Germinal center (tissue), 1 donor: Measurements from ENCODE around the gene PNMA8C.
"Not testable (repeated sequence)": the region's sequence is repeated elsewhere in the genome, so short reads cannot be mapped to it uniquely, and the experiment has no call there.

Source experiments
- DNase-seq: peaks from one replicate; pipeline ENCODE4 v3.0.0; 2012; ENCODE audit warnings: mixed read lengths, low spot score

Gene PNMA8C

DNA sequence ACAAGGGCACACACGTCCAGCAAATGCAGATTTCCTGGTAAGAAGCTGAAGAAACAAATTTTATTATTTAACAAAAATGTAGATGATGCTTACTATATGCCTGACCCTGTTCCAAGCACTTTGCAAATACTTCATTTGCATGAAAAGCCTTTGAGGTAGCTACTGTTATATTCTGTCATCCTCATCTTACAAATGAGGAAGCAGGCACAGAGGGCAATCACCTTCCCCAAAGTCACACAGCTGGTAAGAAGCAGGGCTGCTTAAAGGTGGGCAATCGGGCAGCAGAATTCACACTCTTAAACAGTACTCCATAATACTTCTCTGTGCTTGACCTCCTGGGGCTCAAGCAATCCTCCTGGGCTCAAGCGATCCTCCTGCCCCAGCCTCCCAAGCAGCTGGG is 18.3 kb upstream of the PNMA8C start:
- peak; percentile 44 for DNase-seq

DNA sequence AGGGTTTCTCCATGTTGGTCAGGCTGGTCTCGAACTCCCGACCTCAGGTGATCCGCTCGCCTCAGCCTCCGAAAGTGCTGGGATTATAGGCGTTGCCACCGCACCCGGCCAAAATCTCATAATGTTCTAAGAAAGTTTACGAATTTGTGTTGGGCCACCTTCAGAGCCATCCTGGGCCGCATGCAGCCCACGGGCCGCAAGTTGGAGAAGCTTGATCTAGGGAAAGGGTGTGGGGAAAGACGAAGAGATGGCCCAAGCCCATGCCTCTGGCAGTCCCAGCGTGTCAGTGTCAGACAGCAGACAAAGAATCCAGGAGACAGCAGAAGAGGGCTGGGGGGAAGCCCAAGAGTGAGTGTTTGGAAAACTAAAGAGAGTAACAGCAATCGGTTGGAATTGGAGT is 17.3 kb upstream of the PNMA8C start:
- no peak for DNase-seq

DNA sequence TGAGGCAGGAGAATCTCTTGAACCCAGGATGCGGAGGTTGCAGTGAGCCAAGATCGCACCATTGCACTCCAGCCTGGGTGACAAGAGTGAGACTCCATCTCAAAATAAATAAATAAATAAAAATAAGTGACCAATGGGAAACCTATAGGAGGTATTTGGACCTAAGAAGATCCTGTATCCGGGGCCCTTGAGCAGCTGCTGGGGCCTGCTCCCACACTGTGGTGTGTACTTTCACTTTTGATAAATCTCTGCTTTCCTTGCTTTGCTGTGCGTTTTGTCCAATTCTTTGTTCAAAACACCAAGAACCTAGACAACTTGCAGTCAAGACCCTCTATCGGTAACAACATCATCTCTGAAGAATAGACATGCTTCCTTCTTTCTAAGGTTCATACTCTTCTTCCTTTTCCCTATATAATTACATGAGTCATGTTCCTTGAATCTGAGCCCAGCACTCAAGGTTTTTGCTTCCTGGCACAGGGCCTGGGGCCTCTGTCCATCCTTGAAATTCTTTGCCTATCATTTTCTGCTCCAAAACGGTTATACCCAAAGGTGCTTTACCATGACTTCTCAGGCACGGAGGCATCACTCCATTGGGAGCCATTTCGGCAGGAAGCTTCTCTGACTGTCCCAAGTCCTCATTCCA is 14.2 kb upstream of the PNMA8C start:
- no peak for DNase-seq

DNA sequence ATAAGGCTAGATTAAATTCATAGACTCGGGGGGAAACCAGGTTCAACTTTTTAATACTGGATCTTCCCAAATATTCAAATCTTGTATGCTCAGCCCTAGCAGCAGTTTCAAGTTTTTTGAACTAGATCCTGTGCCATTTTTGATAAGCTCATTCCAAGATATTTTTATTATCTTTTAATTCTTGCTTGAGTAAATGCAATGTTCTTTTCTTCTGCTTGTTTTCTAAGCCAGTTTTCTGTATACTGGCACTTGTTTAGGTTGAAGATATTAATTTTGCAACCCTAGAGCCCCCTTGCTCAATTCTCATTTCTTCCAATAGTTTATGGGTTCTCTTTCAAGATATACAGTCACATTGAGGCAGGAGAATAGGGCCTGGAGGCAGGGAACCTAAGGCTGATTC is 13.1 kb upstream of the PNMA8C start:
- DNase-seq: no peak

DNA sequence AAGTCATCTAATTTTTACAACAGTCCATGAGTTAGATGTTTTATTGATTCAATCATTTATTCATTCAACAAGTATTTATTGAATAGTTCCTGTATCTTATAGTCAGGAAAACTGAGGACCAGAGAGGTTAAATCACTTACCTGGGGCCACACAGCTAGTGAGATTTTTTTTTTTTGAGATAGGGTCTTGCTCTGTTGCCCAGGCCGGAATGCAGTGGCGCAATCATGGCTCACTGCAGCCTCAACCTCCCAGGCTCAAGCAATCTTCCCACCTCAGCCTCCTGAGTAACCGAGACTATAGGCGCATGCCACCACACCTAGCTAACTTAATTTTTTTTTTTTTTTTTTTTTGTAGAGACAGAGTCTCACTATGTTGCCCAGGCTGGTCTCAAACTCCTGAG is 7.0 kb upstream of the PNMA8C start:
- not testable (repeated sequence) for DNase-seq

DNA sequence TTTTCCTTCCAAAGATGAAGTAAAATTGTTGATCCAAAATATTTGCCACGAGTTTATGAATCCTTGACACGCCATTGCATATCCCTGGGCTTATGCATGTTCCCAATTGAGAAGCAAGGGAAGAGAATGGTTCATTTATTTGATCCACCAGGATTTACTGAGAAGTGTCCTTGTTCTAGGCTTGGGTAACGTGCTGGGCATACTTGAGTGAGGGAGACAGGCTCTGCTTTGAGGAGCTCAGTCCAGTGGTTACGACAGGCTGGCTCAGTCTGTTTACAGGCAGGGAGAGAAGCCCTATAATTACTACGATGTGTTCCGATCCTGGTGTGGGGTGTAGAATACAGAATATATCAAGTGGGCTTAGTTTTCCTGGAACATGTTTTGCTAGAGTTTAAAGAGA is 6.3 kb upstream of the PNMA8C start:
- no peak for DNase-seq

DNA sequence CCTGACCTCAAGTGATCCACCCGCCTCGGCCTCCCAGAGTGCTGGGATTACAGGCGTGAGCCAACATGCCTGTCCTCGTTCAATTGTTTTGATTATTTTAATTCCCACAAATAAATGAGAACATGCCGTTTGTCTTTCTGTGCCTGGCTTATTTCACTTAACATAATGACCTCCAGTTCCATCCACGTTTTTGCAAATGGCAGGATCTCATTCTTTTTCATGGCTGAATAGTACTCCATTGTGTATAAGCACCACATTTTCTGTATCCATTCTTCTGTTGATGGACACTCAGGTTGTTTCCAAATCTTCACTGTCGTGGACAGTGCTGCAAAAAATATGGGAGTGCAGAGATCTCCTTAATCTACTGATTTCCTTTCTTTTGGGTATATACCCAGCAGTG is 4.7 kb upstream of the PNMA8C start:
- not testable (repeated sequence) for DNase-seq

DNA sequence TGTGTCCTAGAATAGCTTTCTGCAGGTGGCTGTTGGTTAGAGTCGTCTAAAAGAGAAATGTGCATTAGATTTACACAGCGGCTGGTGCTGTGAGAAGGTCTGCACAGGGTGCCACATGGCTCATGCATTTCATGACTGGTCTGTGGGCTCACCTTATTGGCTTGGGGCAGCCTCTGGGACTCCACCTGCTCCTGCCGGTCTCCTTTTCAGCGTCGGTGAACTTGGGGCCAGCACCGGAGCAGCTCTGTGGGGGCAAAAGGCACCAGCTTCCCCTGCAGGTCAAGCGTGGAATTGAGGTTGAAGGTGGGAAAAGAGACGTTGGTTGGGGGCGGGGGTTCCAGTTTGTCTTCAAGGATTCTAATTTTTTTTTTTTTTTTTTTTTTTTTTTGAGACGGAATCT is 3.1 kb upstream of the PNMA8C start:
- DNase-seq: no peak

DNA sequence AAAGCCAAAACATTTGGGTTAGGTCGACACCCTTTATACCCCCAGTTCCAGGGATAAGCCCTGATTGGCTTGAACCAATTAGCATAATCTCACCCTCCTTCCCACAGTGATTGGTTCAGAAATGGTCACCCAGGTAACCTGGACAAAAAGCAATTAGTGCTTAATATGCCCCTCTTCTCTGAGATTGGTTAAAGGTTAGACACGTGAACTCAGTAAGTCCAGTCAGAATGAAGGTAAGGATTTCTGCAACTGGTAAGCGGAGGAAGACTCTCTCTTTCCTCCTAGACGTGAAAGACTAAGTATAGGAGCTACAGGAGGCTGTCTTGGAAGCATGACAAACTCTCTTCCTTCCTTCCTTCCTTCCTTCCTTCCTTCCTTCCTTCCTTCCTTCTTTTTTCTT is 1.3 kb upstream of the PNMA8C start:
- no peak for DNase-seq

DNA sequence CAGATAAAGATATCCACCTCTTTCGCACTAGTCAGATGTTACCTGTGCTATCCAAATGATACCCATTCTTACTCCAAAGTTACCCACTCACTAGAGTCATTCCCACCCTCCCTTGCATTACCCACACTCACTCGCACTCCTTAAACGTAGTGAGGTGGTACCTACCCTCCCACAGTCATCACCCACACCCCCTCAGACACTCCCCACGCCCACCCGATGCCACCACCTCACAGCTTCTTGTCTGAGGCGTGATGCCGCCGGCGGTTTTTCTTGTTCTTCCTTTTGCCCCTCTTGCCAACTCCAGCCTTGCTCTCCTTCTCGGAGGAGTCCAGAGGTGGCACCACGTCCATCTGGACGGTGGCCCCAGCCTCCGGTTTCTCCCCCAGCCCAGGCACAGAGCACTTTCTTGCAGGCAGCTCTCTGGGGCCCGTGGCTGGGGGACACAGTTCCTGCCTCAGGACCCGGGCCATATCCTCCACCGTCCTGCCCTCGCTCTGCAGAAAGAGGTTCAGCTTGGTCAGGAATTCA is 1.2 kb downstream of the PNMA8C start:
- DNase-seq: no peak

DNA sequence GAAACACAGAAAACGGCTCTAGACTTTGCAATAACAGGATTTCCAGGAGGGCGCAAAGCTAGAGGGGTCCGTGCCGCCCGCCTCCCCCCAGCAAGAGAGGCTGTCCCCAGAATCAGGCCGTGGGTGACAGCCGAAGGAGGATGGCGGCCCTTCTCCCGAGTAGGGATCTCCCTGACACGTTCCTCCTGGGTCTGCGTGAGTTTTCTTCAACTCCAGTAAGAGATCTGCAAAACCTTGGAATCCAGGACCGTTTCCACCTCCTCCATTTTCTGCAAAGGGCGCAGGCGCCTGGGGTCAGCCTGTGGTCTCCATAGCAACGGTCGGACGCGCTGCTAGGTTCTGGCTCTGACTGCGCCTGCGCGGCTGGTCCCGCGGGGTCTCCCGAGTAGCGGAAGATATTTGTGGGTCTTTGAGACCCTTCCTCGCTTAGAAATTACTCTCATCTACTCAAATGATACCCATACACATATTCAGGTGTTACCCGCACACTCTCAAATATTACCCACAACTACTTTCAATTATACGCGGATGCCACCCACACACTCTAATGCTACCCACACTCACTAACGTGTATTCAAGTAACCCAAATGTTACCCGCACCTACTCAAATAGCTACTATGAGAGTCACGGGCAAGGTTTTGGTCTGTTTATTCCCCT is 2.1 kb downstream of the PNMA8C start:
- peak; percentile 63 for DNase-seq

DNA sequence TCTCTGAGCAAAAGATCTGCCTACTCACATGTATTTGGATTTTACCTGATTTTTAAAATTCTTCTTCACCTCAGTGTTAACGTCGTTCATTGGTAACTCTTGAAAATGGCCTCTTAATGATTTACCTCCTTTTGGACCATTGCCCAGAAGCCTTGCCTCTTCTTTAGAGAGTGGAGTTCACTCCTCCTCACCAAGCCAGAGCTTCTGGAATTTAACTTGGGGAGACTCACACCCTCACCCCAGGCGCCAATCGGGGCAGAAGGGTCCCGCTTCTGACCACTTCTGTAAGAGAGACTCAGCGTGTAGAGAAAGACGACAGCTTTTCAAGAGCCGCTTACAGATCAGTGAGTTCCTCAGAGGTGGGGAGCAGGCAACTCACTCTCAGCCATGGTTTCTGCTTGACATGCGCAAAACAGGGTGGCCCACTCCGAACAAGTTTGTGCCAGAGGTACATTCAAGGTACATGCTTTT is 2.7 kb downstream of the PNMA8C start:
- no peak for DNase-seq

DNA sequence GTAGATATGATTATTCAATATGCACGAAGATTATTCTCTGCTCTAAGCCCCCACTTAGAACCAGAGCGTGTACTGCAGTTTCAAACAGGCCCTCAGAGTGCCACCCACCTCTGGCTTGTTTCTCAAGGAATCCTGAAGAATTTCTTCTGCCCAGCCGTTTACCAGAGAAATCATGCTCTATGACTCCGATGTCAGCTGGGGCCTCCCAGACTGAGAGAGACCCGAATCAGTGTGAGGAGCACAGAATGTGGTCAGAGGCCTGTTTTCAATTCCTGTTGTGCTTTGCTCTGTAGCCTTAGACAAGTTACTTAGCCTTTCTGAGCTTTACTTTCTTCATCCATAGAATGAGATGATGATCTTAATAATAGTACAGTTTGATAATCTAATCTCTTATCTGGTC is 5.5 kb downstream of the PNMA8C start:
- DNase-seq: no peak

DNA sequence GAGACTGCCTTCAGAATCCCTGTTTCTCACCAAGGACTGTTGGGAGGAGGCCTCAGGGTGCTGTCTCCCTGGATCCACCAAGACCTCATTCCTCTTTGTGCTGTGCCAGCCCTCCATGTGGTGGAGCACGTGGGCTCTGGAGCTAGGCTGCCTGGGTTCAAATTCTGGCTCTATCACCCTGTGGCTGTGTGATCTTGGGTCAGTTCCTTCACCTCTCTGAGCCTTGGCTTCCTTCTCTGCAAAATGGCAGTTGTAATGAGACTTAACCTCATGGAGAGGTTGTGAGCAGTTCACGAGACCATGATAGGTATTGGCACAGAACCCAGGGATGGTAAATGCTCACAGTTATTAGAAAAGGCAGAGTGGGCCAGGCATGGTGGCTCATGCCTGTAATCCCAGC is 6.4 kb downstream of the PNMA8C start:
- no peak for DNase-seq

DNA sequence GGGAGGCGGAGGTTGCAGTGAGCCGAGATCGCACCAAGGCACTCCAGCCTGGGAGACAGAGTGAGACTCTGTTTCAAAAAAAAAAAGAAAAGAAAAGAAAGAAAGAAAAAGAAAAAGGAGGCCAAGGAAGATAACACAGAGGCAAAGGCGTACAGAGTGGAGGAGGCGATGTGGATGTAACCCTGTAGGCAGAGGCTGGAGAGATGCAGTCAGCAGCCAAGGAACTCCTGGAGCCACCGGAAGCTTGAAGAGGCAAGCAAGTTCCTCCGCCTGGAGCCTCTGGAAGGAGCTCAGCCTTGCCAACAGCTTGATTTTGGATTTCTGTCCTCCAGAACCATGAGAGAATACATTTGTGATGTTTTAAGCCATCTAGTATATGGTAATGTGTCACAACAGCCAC is 8.7 kb downstream of the PNMA8C start:
- DNase-seq: no peak

DNA sequence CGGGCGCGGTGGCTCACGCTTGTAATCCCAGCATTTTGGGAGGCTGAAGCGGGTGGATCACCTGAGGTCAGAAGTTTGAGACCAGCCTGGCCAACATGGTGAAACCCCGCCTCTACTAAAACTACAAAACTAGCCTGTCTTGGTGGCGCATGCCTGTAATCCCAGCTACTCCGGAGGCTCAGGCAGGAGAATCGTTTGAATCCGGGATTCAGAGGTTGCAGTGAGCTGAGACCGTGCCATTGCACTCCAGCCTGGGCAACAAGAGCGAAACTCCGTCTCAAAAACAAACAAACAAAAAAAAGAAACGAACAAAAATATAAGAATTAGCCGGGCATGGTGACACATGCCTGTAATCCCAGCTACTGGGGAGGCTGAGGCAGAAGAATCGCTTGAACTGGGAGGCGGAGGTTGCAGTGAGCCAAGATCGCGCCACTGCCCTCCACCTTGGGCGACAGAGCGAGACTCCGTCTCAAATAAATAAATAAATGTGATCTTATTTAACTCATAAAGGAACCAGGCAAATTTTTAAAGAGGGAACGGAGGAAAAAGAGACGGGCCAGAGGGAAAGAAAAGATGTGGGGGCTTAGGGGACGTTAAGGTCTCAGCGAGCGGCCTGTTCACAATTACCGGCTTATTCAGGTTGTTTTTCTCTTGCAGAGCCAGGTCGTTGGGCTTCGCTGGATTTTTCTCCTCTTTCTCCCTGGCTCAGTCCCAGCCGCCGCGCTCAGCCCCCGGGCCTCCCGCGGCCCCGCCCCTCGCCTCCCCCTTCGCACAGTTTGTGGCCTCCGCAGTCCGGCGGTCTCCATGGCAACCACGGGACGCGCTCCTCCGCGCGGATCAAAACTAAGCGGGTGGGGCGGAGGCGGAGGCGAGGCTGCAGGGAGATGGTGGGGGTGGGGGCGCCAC is 12.7 kb downstream of the PNMA8C start:
- not testable (repeated sequence) for DNase-seq

DNA sequence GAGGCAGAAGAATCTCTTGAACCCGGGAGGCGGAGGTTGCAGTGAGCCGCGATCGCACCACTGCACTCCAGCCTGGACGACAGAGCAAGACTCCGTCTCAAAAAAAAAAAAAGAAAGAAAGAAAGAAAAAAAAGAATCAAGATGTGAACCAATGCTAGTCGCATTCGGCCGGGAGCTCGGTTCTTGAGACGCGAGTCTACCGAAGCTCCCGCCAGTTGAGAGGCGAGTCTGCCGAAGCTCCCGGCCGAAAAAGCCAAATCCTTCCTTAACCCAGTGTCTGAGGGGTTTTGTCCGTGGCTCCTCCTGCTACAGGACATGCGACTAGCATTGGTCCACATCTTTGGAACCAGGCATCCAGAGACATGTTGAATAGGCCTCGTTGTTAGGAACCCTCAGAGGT is 13.8 kb downstream of the PNMA8C start:
- not testable (repeated sequence) for DNase-seq

DNA sequence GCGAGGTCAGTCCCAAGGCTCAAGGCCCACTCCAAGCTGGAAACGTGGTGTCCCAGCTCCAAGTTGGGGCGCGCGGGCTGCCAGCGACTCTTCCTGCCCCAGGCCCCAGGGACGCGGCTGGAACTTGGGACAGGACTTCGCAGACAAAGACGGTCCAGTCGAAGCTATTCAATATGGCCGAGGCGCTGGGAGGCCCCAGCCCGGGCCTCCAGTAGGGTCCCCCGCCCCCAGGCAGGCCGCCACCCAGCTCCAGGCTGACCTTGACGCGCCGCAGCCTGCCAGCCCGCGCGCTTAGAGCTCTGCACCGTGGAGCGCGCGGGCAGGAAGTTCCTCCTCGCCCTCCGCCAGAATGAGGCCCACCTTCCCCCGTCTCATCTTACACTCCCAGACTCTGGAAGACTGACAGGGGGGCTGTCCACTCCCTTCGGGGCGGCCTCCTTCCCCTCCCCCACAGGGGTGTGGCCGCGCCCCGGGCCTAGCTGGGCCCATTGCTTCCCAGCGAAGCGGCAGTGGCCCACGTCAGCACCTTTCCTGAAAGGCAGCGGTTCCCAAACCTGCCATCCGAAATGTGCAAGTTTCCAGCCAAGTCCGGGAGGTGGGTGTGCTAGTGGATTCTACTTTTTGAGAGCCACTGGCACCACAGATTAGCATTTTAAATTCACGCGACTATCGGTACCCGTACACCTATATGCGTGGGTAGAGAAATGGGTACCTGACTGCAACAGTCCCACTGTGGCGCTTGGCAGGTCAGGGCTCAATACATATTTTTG is 15.3 kb downstream of the PNMA8C start, which contains the start of gene CCDC8:
TSS of gene CCDC8 (minus strand) at position 303 of the 770 bp plus-strand sequence. CDS start 754 bp downstream, outside the sequence.
- no peak for DNase-seq

DNA sequence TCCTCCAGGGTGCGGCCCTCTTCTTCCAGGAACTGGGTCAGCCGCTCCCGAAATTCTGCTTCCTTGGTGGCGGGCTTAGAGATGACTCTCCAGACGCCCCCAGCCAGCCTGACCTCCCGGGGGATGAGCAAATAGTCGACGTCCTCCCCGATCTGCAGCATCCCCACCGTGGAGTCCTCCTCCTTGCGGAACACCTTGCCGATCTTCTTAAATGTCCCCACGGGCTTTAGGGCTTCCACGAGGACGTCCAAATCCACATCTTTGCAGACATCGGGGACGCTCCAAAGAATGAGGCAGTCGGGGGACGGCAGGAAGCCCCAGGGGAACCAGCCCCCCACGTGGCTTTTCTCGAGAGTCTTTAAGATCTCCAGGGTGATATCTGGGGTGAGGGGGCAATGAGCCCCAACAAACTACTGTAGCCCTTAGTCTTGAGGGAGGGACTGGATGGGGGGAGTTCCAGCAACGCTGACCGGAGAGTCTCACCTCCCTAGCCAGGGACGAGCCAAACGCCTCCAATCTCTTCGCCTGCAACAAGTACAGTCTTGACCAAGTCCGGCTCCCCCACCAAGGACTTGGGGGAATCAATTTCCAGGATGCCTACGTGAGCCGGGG is 16.0 kb downstream of the PNMA8C start:
- DNase-seq: no peak

DNA sequence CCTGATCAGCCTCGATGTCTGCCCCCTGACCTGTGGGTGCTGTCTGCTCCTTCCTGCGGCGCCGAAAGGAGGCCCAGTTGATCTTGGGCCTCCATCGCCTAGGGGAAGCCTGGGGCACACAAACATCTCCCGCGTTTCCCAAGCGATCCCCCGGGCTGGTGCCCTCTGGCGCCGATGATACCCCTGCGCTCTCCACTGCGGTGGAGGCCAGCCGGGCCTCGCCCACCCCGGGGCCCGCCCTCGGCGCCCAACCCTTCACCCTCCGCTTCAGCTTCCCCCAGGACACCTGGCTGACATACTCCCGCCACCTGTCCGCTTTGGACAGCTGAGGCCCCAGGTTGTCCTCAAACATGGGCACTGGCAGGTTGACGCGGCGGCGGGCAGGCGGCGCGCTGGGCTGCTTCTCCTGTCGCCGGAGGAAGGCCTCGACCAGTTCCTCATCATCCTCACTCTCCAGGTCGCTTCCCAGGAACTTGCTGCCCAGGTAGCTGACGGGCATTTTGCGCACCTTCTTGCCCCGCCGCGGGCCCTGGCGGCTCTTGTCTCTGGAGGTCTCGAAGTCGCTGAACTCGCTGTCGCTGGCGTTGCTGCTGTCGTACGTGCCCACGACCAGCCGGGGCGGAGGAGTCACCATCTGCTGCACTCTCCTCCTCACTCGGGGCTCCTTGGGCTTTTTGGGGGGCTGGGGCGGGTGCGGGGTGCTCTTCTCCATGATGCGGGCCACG is 16.6 kb downstream of the PNMA8C start:
- DNase-seq: no peak
